Stromal cell of bone marrow (primary cell): Measurements from ENCODE around the gene RAB8A.
"Not testable (repeated sequence)": the region's sequence is repeated elsewhere in the genome, so short reads cannot be mapped to it uniquely, and the experiment has no call there.

ENCODE experiments used
- DNase-seq: peaks from one replicate; pipeline ENCODE4 v3.0.0-alpha.2; 2012; ENCODE audit warnings: low read depth

Gene RAB8A

GRCh38 chr19:16078759-16079707 is 32.7 kb upstream of the RAB8A start:
- DNase-seq = peak; percentile 97

- DNase-seq = no peak
Measured at GRCh38 chr19:16084067-16084685, 27.5 kb upstream of the RAB8A start.

GRCh38 chr19:16085115-16085514 is 26.6 kb upstream of the RAB8A start:
- no peak for DNase-seq

GRCh38 chr19:16087404-16087803 is 24.3 kb upstream of the RAB8A start:
- not testable (repeated sequence) for DNase-seq

- DNase-seq = no peak
Measured at GRCh38 chr19:16087940-16088339, 23.7 kb upstream of the RAB8A start.

GRCh38 chr19:16088351-16089009 is 23.2 kb upstream of the RAB8A start:
- no peak for DNase-seq

- DNase-seq = no peak
Measured at GRCh38 chr19:16089010-16089846, 22.5 kb upstream of the RAB8A start.

GRCh38 chr19:16091546-16092475 is 19.9 kb upstream of the RAB8A start:
- no peak for DNase-seq

GRCh38 chr19:16094360-16095070 is 17.2 kb upstream of the RAB8A start:
- no peak for DNase-seq

- no peak for DNase-seq
Measured at GRCh38 chr19:16095071-16095571, 16.6 kb upstream of the RAB8A start.

GRCh38 chr19:16096280-16096855 is 15.3 kb upstream of the RAB8A start:
- no peak for DNase-seq

GRCh38 chr19:16098416-16098768 is 13.3 kb upstream of the RAB8A start:
- no peak for DNase-seq

- no peak for DNase-seq
Measured at GRCh38 chr19:16098821-16099220, 12.9 kb upstream of the RAB8A start.

- not testable (repeated sequence) for DNase-seq
Measured at GRCh38 chr19:16099314-16099965, 12.2 kb upstream of the RAB8A start.

- no peak for DNase-seq
Measured at GRCh38 chr19:16100524-16100923, 11.2 kb upstream of the RAB8A start.

- no peak for DNase-seq
Measured at GRCh38 chr19:16104722-16105121, 7.0 kb upstream of the RAB8A start.

GRCh38 chr19:16106121-16106520 is 5.6 kb upstream of the RAB8A start:
- DNase-seq = no peak

GRCh38 chr19:16111909-16112752 is 442 bp downstream of the RAB8A start:
- no peak for DNase-seq
